ENCODE measurements around the gene ELK3. TPM values are rescaled to one million over a fixed set of nuclear protein-coding genes. Genes with fewer than 3 reads are reported as not detected.

ELK3 gene
- total and polyA plus RNA-seq, 2 of the 8 experiments (the other 6 are each of a cell fraction or from before 2014, with no cell fraction given), result 3.5 to 14.3 TPM

- H3K9me3 ChIP-seq (ENCODE audit: insufficient read depth in 2 of 2, low read depth in 1 of 2, low read length in 1 of 2), result no peaks in the 10 kb centered on the region
- no peaks in the 10 kb centered on the region; a peak in 1 of 7 replicates for H3K4me1 ChIP-seq (replicated peaks in 1 of 4; ENCODE audit: control insufficient read depth in 3 of 4, insufficient read depth in 4 of 4, low read length in 3 of 4)
- ChIA-PET CTCF (ENCODE audit: partially characterized antibody) (interaction anchor here (0.6 kb wide), 1 partner anchor 106 kb away, joined by 3 read pairs; no protein-coding TSS in a partner anchor), POLR2A (ENCODE audit: partially characterized antibody) (no interaction called here)
- no peaks in the 10 kb centered on the region for H3K27me3 ChIP-seq (replicated peaks in 1 of 4; ENCODE audit: control insufficient read depth in 3 of 4, extremely low read depth in 1 of 4, insufficient read depth in 3 of 4, low read length in 3 of 4)
- no peak overlapping the region for H2BK120ac ChIP-seq (replicated peaks; ENCODE audit: low read depth, low read length)
- no peak overlapping the region for H4K5ac ChIP-seq (ENCODE audit: insufficient read length, low read depth, low read length)
- no peak overlapping the region for H2BK15ac ChIP-seq (ENCODE audit: low read length)
- no peak overlapping the region for H3K23ac ChIP-seq (ENCODE audit: insufficient read length)
- no peak overlapping the region for H3K4me2 ChIP-seq (ENCODE audit: insufficient read depth in 1 of 2, low read depth in 2 of 2, low read length in 2 of 2)
- H2BK5ac ChIP-seq (ENCODE audit: low read depth, low read length), result no peak overlapping the region
- no peak overlapping the region for H4K91ac ChIP-seq (replicated peaks; ENCODE audit: insufficient read length, low read length)
- no peaks in the 10 kb centered on the region for H3K79me1 ChIP-seq (ENCODE audit: low read depth, low read length)
- no peak overlapping the region for H4K8ac ChIP-seq (ENCODE audit: extremely low read depth, insufficient read depth, low read length)
- no peaks in the 10 kb centered on the region for H3K79me2 ChIP-seq (ENCODE audit: control insufficient read depth in 1 of 2, insufficient read depth in 2 of 2, low read length in 2 of 2)
- H3K4me3 ChIP-seq (ENCODE audit: extremely low read depth in 1 of 4, insufficient read depth in 2 of 4, low read depth in 3 of 4, low read length in 4 of 4), result no peak overlapping the region
- peaks cover 0 to 1% of the 10 kb centered on the region in 2 experiments for H4K20me1 ChIP-seq (replicated peaks in 1 of 2; ENCODE audit: control insufficient read depth in 1 of 2, insufficient read depth in 2 of 2, low read length in 2 of 2)
- peaks cover 0 to 43% (median 6%) of the 10 kb centered on the region in 4 experiments; a peak in 5 of 8 replicates for H3K36me3 ChIP-seq (ENCODE audit: control insufficient read depth in 2 of 4, insufficient read depth in 4 of 4, low read length in 3 of 4)
- H3K23me2 ChIP-seq (ENCODE audit: low read depth, low read length), result no peaks in the 10 kb centered on the region
- H2BK12ac ChIP-seq (ENCODE audit: low read depth, low read length), result no peak overlapping the region
- H3K14ac ChIP-seq (ENCODE audit: insufficient read length), result no peak overlapping the region
- H2AK5ac ChIP-seq (ENCODE audit: low read depth, low read length), result no peak overlapping the region
- DNase-seq (ENCODE audit: low read depth in 1 of 2, low spot score in 2 of 2), result no peak
- FAIRE-seq, result no peak
- H3K27ac ChIP-seq (ENCODE audit: low read depth, low read length), result no peak overlapping the region
- H3K4ac ChIP-seq (replicated peaks; ENCODE audit: insufficient read length, low read depth, low read length), result no peak overlapping the region
- H2BK20ac ChIP-seq (ENCODE audit: low read length), result no peak overlapping the region
- H3K56ac ChIP-seq (replicated peaks; ENCODE audit: insufficient read length, low read depth, low read length), result no peak overlapping the region
- H3K9ac ChIP-seq (replicated peaks in 1 of 4; ENCODE audit: extremely low read depth in 1 of 4, low read depth in 3 of 4, low read length in 3 of 4), result no peak overlapping the region
- no peak overlapping the region for H2AFZ ChIP-seq (ENCODE audit: low read length)
- H3K18ac ChIP-seq (ENCODE audit: extremely low read depth, low read length), result no peak overlapping the region
- TF ChIP-seq HDAC6 (IDR thresholded peaks at IDR 0.05; ENCODE audit: low read depth, low read length) (no peak), MAX (IDR thresholded peaks at IDR 0.05) (no peak), YY1 (IDR thresholded peaks at IDR 0.05; ENCODE audit: low read depth, low read length) (no peak), CBX8 (IDR thresholded peaks at IDR 0.05; ENCODE audit: borderline replicate concordance, low read depth, low read length) (no peak), JUN (IDR thresholded peaks at IDR 0.05; ENCODE audit: low read depth, low read length) (no peak), BRCA1 (IDR thresholded peaks at IDR 0.05; ENCODE audit: low read depth, low read length) (no peak), KDM1A (IDR thresholded peaks at IDR 0.05; ENCODE audit: borderline replicate concordance, low read length) (no peak), BACH1 (IDR thresholded peaks at IDR 0.05; ENCODE audit: low read length) (no peak), SUZ12 (IDR thresholded peaks at IDR 0.05; ENCODE audit: low read length) (no peak), SAP30 (IDR thresholded peaks at IDR 0.05; ENCODE audit: insufficient read depth, insufficient replicate concordance, low read length) (no peak), E2F6 (IDR thresholded peaks at IDR 0.05) (no peak)
- TF ChIP-seq, protein P1, sequence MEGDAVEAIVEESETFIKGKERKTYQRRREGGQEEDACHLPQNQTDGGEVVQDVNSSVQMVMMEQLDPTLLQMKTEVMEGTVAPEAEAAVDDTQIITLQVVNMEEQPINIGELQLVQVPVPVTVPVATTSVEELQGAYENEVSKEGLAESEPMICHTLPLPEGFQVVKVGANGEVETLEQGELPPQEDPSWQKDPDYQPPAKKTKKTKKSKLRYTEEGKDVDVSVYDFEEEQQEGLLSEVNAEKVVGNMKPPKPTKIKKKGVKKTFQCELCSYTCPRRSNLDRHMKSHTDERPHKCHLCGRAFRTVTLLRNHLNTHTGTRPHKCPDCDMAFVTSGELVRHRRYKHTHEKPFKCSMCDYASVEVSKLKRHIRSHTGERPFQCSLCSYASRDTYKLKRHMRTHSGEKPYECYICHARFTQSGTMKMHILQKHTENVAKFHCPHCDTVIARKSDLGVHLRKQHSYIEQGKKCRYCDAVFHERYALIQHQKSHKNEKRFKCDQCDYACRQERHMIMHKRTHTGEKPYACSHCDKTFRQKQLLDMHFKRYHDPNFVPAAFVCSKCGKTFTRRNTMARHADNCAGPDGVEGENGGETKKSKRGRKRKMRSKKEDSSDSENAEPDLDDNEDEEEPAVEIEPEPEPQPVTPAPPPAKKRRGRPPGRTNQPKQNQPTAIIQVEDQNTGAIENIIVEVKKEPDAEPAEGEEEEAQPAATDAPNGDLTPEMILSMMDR (IDR thresholded peaks at IDR 0.05; ENCODE audit: control extremely low read depth in 1 of 3, insufficient read depth in 1 of 3, low read depth in 1 of 3, low read length in 3 of 3), result no peak
Observed at GRCh38 chr12:96285158-96285557, 91.0 kb downstream of the ELK3 start.
